Activated CD4-positive, alpha-beta T cell treated with anti-CD3 and anti-CD28 coated beads, Interleukin-2, amount 10 ng/mL, durations not matched to agents 24 days and 14 days (primary cell): ENCODE data around the gene ACHE. TPM values are rescaled to one million over a fixed set of nuclear protein-coding genes. Genes with fewer than 3 reads are reported as not detected.
"Not testable (repeated sequence)": the region's sequence is repeated elsewhere in the genome, so short reads cannot be mapped to it uniquely, and the experiment has no call there.

Source experiments
- DNase-seq: peaks from one replicate; pipeline ENCODE4 v3.0.0; 2022
- H3K27ac Mint-ChIP-seq: one replicate; pipeline ENCODE4 v1.8.0; 2022; ENCODE audit warnings: mild to moderate bottlenecking, mixed read lengths
- H3K27me3 Mint-ChIP-seq: one replicate; pipeline ENCODE4 v1.8.0; 2022; ENCODE audit warnings: mixed read lengths
- H3K36me3 Mint-ChIP-seq: one replicate; pipeline ENCODE4 v1.8.0; 2022; ENCODE audit warnings: low read depth, mild to moderate bottlenecking, mixed read lengths
- H3K4me1 Mint-ChIP-seq: one replicate; pipeline ENCODE4 v1.8.0; 2021; ENCODE audit warnings: mixed read lengths
- H3K4me3 Mint-ChIP-seq: one replicate; pipeline ENCODE4 v1.8.0; 2022; ENCODE audit warnings: mild to moderate bottlenecking, moderate library complexity, mixed read lengths
- H3K9me3 Mint-ChIP-seq: one replicate; pipeline ENCODE4 v1.8.0; 2021; ENCODE audit warnings: mixed read lengths
- intact Hi-C: fragments of 100-400 bp; cut with micrococcal nuclease; formaldehyde crosslinking; loops from one replicate; pipeline ENCODE4 v1.15.1; 2023
- total RNA-seq: library from RNA; stranded (reverse); gene quantifications from 2 replicates; pipeline ENCODE4 v1.2.3, GENCODE V29; 2022

ACHE gene
- total RNA-seq, 1 donor from 2014 or later = not detected

DNA sequence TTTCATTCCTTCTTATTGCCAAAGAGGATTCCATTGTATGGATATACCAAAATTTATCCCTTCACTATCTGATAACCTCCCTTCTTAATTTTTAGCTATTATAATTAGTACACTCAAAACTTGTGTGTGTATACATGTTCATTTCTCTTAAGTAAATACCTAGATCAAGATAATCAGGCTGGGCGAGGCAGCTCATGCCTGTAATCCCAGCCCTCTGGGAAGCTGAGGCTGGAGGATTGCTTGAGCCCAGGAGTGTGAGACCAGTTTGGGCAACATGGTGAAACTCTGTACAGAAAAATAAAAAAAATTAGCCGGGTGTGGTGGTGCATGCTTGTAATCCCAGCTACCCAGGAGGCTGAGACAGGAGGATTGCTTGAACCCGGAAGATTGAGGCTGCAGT is 15.8 kb upstream of the ACHE start:
- peaks cover 6% of the 10 kb centered on the region for H3K27me3 Mint-ChIP-seq
- no peaks in the 10 kb centered on the region for H3K36me3 Mint-ChIP-seq
- no peak overlapping the region for H3K4me3 Mint-ChIP-seq
- H3K9me3 Mint-ChIP-seq = no peaks in the 10 kb centered on the region
- H3K27ac Mint-ChIP-seq = no peak overlapping the region
- H3K4me1 Mint-ChIP-seq = no peaks in the 10 kb centered on the region
- DNase-seq = no peak
- intact Hi-C loops = no loop called here

DNA sequence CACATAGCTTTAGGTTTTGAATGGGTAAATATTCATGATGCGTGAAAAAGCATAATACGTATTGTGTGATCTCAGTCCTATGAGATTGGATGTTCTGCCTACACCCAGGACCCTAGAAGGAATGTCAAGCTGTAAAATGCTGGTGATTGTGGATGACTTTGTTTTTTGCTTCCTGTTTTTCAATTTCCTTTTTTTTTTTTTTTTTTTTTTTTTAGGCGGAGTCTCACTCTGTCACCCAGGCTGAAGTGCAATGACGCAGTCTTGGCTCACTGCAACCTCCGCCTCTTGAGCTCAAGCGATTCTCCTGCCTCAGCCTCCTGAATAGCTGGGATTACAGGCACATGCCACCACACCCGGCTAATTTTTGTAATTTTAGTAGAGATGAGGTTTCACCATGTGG is 14.8 kb upstream of the ACHE start:
- H3K27ac Mint-ChIP-seq, H3K4me1 Mint-ChIP-seq, H3K9me3 Mint-ChIP-seq, H3K27me3 Mint-ChIP-seq, H3K4me3 Mint-ChIP-seq, H3K36me3 Mint-ChIP-seq, DNase-seq, intact Hi-C loops: not testable (repeated sequence)

DNA sequence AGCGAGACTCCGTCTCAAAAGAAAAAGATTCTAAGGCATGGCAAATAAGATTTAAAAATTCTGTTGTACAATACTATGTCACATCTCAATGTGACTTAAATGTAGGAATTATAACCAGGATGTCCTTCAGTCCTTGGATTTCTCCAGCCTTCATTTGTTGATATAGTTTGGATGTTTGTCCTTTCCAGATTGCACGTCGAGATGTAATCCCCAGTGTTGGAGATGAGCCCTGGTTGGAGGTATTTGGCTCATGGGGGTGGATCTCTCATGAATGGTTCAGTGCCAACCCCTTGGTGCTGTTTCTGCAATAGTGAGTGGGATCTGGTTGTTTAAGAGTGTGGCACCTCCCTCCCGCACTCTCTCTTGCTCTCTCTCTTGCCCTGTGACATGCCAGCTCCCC is 12.8 kb upstream of the ACHE start:
- Mint-ChIP-seq H3K4me3 (no peak overlapping the region), H3K27me3 (peaks cover 6% of the 10 kb centered on the region), H3K36me3 (no peaks in the 10 kb centered on the region), H3K9me3 (no peaks in the 10 kb centered on the region), H3K27ac (no peak overlapping the region), H3K4me1 (no peaks in the 10 kb centered on the region)
- DNase-seq = no peak
- intact Hi-C loops = no loop called here

GRCh38 chr7:100902638-100903037 is 7.0 kb upstream of the ACHE start:
- peaks cover 19% of the 10 kb centered on the region for H3K27me3 Mint-ChIP-seq
- H3K27ac Mint-ChIP-seq = no peak overlapping the region
- H3K4me1 Mint-ChIP-seq = no peaks in the 10 kb centered on the region
- H3K36me3 Mint-ChIP-seq = no peaks in the 10 kb centered on the region
- no peaks in the 10 kb centered on the region for H3K9me3 Mint-ChIP-seq
- no peak overlapping the region for H3K4me3 Mint-ChIP-seq
- DNase-seq = no peak
- intact Hi-C loops = no loop called here

DNA sequence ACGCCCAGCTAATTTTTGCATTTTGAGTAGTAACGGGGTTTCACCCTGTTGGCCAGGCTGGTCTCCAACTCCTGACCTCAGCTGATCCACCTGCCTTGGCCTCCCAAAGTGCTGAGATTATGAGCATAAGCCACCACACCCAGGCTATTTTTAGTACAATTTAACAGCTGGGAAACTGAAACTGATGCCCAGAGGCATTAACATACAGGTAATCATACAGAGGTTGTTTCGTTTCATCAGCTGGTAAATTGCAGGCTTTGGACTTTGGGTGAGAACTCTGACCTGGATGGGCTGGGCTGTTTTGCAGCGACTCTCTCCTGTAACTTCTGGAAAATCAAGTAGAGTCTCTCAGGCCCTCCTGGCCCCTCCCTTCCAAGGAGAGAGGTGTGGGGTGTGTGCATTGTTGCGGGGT is 6.2 kb upstream of the ACHE start:
- Mint-ChIP-seq H3K4me3 (no peak overlapping the region), H3K9me3 (no peaks in the 10 kb centered on the region), H3K27me3 (peaks cover 24% of the 10 kb centered on the region), H3K27ac (no peak overlapping the region), H3K4me1 (no peaks in the 10 kb centered on the region), H3K36me3 (no peaks in the 10 kb centered on the region)
- DNase-seq = no peak
- intact Hi-C loops = no loop called here

GRCh38 chr7:100900978-100901377 is 5.3 kb upstream of the ACHE start:
- Mint-ChIP-seq H3K27me3 (peaks cover 28% of the 10 kb centered on the region), H3K9me3 (no peaks in the 10 kb centered on the region), H3K36me3 (no peaks in the 10 kb centered on the region), H3K4me3 (no peak overlapping the region), H3K4me1 (peaks cover 4% of the 10 kb centered on the region), H3K27ac (no peak overlapping the region)
- intact Hi-C loops = no loop called here
- no peak for DNase-seq

DNA sequence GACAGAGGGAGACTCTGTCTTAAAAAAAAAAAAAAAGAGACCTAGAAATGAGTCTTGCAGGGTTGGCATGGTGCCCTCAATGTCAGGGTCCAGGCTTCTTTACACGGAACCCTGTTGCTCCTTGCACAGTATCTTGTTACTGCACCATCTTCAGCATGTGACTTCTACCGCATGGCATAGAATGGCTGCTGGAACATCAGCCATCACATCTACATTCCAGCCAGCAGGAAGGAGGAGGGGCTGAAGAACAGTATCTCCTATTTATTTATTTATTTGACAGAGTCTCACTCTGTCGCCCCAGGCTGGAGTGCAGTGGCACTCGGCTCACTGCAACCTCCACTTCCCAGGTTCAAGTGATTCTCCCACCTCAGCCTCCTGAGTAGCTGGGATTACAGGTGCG is 3.7 kb upstream of the ACHE start:
- no peak for DNase-seq
- no peak overlapping the region for H3K27ac Mint-ChIP-seq
- H3K4me3 Mint-ChIP-seq = no peak overlapping the region
- intact Hi-C loops = loop anchor here (5.0 kb wide), 1 partner anchor 68 kb away; the partner anchor contains the start of gene MUC12
- no peaks in the 10 kb centered on the region for H3K9me3 Mint-ChIP-seq
- H3K27me3 Mint-ChIP-seq = peaks cover 32% of the 10 kb centered on the region
- H3K36me3 Mint-ChIP-seq = no peaks in the 10 kb centered on the region
- peaks cover 5% of the 10 kb centered on the region for H3K4me1 Mint-ChIP-seq

DNA sequence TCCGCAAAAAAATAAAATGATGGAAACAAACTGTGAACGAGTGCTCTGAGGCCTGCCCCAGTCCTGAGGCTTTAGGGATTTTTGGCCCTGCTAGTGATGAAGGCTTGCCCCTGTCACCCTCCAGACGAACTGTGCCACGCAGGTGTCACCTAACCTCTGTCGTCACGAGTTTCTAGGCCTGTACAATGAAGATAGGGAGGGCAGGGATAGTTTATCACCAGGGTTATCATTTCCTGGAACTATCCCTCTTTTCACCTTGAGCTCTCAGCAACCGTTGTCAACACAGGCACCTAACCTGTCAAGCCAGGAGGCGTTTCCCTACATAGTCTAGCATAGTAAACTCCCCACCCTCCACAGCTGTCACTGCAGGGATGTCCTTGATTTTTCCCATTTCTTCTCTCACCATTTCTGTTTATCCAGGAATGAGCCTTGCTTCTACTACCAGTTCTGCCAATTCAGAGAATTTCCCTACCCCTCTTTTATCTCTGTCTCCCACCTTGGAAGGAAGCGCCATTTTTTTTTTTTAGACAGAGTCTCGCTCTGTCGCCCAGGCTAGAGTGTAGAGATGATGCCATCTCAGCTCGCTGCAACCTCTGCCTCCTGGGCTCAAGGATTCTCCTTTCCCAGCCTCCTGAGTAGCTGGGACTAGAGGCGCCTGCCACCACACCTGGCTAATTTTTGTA is 2.2 kb upstream of the ACHE start:
- H3K9me3 Mint-ChIP-seq = no peaks in the 10 kb centered on the region
- intact Hi-C loops = loop anchor here (1.0 to 5.0 kb wide), 3 partner anchors 69 to 179 kb away; partner anchors contain the start of gene MUC12
- H3K36me3 Mint-ChIP-seq = no peaks in the 10 kb centered on the region
- H3K27ac Mint-ChIP-seq = no peak overlapping the region
- no peak for DNase-seq
- peaks cover 41% of the 10 kb centered on the region for H3K27me3 Mint-ChIP-seq
- H3K4me1 Mint-ChIP-seq = peaks cover 5% of the 10 kb centered on the region
- H3K4me3 Mint-ChIP-seq = no peak overlapping the region

DNA sequence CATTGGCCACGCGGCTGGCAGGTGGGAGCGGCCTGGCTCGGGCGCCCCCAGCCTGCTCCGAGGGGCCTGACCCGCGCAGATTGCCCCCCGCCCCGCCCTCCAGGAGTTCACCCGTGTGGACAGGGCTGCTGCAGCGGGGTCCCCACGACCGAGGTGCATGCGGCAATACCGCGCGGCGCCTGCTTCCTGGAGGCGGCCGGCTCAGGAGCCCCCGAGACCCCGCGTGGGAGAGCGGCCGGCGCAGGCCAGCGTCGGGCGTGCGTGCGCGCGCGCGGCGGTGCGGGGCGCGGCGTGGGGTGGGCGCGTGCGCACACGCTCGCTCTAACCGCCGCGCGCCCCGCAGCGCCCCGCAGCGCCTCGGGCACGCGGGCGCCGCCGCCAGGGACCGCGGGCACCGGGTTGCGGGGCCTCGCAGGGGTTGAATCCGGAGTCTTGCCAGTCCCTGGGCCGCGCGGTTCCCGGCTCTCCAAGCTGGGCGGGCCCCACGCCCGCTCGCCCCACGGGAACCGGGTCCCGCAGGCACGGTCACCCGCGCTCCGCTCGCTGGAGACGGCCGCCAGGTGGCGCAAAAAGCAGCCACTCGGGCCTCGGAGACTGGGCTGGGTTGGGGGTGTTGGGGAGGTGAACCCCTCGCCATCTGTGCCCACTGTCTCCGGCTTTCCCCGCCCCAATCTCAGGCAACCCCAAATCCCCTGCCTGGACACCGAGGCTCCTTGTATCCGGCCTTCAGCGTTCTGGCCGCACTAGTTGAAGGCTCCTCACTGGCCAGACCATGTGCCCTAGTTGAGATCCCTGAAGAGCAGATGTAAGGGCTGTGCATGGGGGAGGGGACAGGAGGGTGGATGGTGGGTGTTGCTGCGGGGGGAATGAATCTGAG is 1.3 kb upstream of the ACHE start:
- Mint-ChIP-seq H3K36me3 (no peaks in the 10 kb centered on the region), H3K27ac (no peak overlapping the region), H3K4me3 (peak overlapping the region; percentile 45), H3K9me3 (no peaks in the 10 kb centered on the region), H3K27me3 (peaks cover 51% of the 10 kb centered on the region), H3K4me1 (peaks cover 7% of the 10 kb centered on the region)
- peak; percentile 91 for DNase-seq
- intact Hi-C loops = loop anchor here (1.0 to 5.0 kb wide), 3 partner anchors 70 to 180 kb away; partner anchors contain the start of gene MUC12

DNA sequence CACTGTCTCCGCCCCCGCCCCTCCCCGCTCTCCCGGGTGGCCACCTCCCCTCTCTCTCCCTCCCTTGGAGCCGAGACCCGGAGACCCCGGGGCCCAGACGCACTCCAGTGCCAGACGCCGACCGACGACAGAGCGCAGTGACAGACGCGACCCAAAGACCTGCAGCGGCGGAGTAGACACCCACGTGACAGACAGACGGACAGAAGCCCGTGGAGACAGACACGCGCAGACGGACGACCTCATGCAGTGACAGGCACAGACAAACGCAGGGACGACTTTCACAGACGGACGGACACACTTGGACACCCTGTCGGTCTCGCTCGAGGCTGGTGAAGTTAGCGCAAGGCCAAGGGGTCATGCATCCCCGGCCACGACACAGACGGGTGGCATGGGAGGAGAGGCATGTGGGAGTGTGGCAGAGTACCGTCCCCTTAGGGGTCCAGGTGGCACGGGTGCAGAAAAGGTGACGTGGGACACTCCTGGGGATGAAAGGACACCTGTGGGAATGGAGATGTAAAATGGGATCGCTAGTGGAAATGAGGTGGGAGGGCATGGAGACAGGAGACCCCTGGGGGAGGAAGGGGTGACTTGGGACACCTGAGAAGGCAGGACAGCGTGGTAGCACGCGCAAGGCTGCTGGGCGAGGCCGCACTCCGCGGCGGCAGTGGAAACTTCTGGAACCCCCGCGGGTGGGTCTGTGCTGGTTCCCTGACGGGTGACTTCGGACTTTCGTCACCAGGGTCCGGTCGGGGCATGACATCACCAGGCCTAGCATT is 456 bp upstream of the ACHE start:
- Mint-ChIP-seq H3K9me3 (no peaks in the 10 kb centered on the region), H3K27me3 (peaks cover 57% of the 10 kb centered on the region), H3K4me1 (peaks cover 10% of the 10 kb centered on the region), H3K27ac (no peak overlapping the region), H3K4me3 (peak overlapping the region; percentile 82), H3K36me3 (no peaks in the 10 kb centered on the region)
- peak; percentile 73 for DNase-seq
- intact Hi-C loops = loop anchor here (2.0 to 5.0 kb wide), 2 partner anchors 71 to 181 kb away; partner anchors contain the start of gene MUC12

DNA sequence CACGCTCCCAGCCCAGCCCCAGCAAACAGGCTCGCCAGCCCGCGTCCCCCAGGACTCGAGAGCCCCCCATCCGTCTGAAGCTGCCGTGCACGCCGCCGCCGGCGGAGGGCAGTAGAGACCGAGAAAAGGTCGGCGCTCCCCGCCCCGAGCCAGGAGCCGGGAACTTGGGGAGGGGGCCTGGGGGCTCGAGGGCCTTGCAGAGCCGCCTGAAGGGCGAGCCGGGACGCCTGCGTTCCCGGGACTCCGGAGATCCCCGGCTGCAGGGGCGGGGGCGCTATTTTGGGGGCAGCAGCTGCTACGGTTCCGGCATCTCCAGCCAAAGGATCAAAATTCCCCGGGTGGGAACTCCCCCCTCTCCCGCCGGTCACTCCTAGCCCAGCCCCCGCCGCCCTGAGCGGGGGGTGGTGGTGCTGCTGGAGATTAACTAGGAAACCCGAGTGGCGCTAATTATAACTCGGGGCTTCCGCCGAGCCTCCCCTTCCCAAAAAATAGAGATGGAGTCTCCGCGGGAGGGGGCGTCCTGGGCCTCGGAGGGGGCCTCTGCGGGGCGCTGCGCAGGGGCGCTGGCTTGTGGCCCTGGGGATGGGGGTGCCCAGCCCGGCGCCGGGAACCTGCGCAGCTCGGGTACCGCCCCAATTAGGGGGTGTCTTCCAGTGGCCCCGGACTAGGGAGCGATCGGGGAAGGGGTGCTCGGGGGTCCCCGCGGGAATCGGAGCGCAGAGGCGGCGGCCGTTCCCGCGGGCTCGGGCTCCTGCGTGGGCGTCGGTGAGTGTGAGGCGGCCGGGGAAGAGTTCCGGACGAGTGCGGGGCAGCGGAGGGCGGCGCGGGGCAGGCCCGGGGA is 608 bp downstream of the ACHE start:
- H3K4me3 Mint-ChIP-seq = peak overlapping the region; percentile 49
- intact Hi-C loops = loop anchor here (5.0 kb wide), 2 partner anchors 72 to 272 kb away; partner anchors contain the start of genes MUC12 and VGF
- no peaks in the 10 kb centered on the region for H3K9me3 Mint-ChIP-seq
- no peaks in the 10 kb centered on the region for H3K36me3 Mint-ChIP-seq
- peak; percentile 88 for DNase-seq
- peaks cover 18% of the 10 kb centered on the region for H3K4me1 Mint-ChIP-seq
- H3K27me3 Mint-ChIP-seq = peaks cover 56% of the 10 kb centered on the region
- H3K27ac Mint-ChIP-seq = no peak overlapping the region

DNA sequence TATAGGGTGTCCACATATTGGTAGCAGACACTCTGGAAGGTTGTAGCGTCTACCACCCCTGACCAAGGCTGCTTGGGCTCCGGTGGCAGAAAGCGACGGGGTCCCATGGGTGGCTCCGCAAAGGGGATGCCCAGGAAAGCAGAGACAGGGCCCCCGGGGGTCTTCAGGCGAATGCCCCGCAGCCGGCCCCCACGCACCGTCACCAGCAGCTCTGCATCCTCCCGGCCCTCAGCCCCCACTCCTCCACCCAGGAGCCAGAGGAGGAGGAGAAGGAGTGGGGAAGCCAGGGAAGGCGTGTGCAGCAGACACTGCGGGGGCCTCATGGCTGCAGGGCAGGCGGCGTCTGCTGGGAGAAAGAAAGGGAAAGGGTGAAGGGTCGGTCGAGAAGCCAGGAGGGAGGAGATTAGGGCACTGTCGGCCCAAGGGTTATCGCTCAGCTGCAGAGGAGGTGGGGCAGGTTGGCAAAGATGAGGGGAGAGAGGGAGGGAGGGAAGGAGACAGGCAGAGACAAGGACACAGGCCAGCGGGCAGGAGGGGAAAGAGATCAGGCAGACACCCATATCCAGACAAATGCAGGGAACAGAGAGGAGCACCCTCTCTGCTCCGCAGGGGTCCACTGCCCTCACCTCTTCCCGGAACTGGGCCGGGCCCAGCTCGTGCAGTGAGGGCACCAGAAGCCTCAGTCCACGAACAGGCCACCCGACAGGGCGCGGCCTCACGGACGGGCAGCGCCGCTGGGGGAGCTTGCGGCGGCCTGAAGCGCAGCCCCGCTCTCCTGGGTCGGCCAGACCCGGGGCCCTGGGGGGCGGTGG is 1.6 kb downstream of the ACHE start:
- peaks cover 53% of the 10 kb centered on the region for H3K27me3 Mint-ChIP-seq
- no peaks in the 10 kb centered on the region for H3K9me3 Mint-ChIP-seq
- peaks cover 19% of the 10 kb centered on the region for H3K4me1 Mint-ChIP-seq
- intact Hi-C loops = loop anchor here (5.0 kb wide), 1 partner anchor 273 kb away; the partner anchor contains the start of gene VGF
- no peaks in the 10 kb centered on the region for H3K36me3 Mint-ChIP-seq
- no peak overlapping the region for H3K27ac Mint-ChIP-seq
- DNase-seq = no peak
- peak overlapping the region; percentile 14 for H3K4me3 Mint-ChIP-seq
